ENCODE measurements around the gene ZBED3. TPM values are rescaled to one million over a fixed set of nuclear protein-coding genes. Genes with fewer than 3 reads are reported as not detected.

ZBED3 gene
- total RNA-seq, 1 experiment from 2014 or later, result 7.8 TPM

GRCh38 chr5:77103457-77103856 is 16.4 kb upstream of the ZBED3 start:
- H2BK20ac ChIP-seq (ENCODE audit: low read depth, low read length, poor library complexity, severe bottlenecking), result no peak overlapping the region
- H3K23ac ChIP-seq (ENCODE audit: insufficient read length, low read depth, low read length), result no peak overlapping the region
- H3K4ac ChIP-seq (ENCODE audit: low read depth, low read length), result no peak overlapping the region
- H3K27ac Mint-ChIP-seq, result no peak overlapping the region
- H2BK5ac ChIP-seq (ENCODE audit: insufficient read length, low read length), result no peak overlapping the region
- H4K20me1 ChIP-seq (ENCODE audit: control insufficient read depth, insufficient read depth, insufficient read length), result no peaks in the 10 kb centered on the region
- no peaks in the 10 kb centered on the region for H3K4me1 Mint-ChIP-seq
- H2BK12ac ChIP-seq (ENCODE audit: insufficient read length, low read depth, low read length), result no peak overlapping the region
- no peak for TF ChIP-seq CTCF (conservative IDR thresholded peaks at IDR 0.05)
- no peak overlapping the region for H2AK5ac ChIP-seq (ENCODE audit: insufficient read length, low read length)
- no peak overlapping the region for H3T11ph ChIP-seq (ENCODE audit: low read length)
- H3K27ac ChIP-seq (ENCODE audit: insufficient read length, low read depth, low read length), result no peak overlapping the region
- H4K5ac ChIP-seq (ENCODE audit: insufficient read length, low read depth, low read length), result no peak overlapping the region
- no peak overlapping the region for H3K4me2 ChIP-seq (ENCODE audit: insufficient read depth, insufficient read length, low read length)
- H3K9me3 Mint-ChIP-seq, result peaks cover 0 to 3% of the 10 kb centered on the region in 2 experiments; a peak in 2 of 5 replicates
- H3K79me1 ChIP-seq (ENCODE audit: insufficient read depth, low read depth, low read length, poor library complexity, severe bottlenecking), result no peaks in the 10 kb centered on the region
- no peak overlapping the region for H3K4me3 Mint-ChIP-seq
- no peak for DNase-seq
- no peak overlapping the region for H2BK120ac ChIP-seq (ENCODE audit: low read depth, low read length, poor library complexity, severe bottlenecking)
- no peak overlapping the region for H2AFZ ChIP-seq (ENCODE audit: low read length)
- no peaks in the 10 kb centered on the region for H3K23me2 ChIP-seq (ENCODE audit: insufficient read length, low read depth, low read length, poor library complexity, severe bottlenecking)
- no peak overlapping the region for H3K56ac ChIP-seq (ENCODE audit: insufficient read length, low read depth, low read length)
- no peaks in the 10 kb centered on the region for H3K9me3 ChIP-seq (ENCODE audit: control insufficient read depth, low read depth, low read length)
- H3K9ac ChIP-seq (ENCODE audit: extremely low read depth, insufficient read length, low read length), result no peak overlapping the region
- H3K36me3 Mint-ChIP-seq (ENCODE audit: insufficient read depth in 1 of 3, low read depth in 3 of 3), result peaks cover 7 to 14% (median 14%) of the 10 kb centered on the region in 3 experiments; a peak in 5 of 7 replicates
- no peak overlapping the region for H3K18ac ChIP-seq (ENCODE audit: insufficient read length, low read depth, low read length)
- no CpG with 5 or more reads among the region's 1 CpG for WGBS (ENCODE audit: extremely low coverage, insufficient read length, low lambda C conversion rate)
- H3K27me3 Mint-ChIP-seq (ENCODE audit: low read depth), result no peaks in the 10 kb centered on the region
- no peaks in the 10 kb centered on the region for H3K27me3 ChIP-seq (ENCODE audit: insufficient read depth, low read length)
- no peak overlapping the region for H4K91ac ChIP-seq (ENCODE audit: insufficient read length, low read depth, low read length)
- no peaks in the 10 kb centered on the region for H3K4me1 ChIP-seq (ENCODE audit: insufficient read depth, low read length)
- no peak overlapping the region for H2BK15ac ChIP-seq (ENCODE audit: low read depth, low read length)
- no peak overlapping the region for H3K14ac ChIP-seq (ENCODE audit: insufficient read depth, low read length)
- no peak overlapping the region for H4K8ac ChIP-seq (replicated peaks; ENCODE audit: insufficient read length, low read depth, low read length)
- 0 out of 2 replicates have a peak, but pooled peaks cover 2% of the 10 kb centered on the region for H3K79me2 ChIP-seq (ENCODE audit: insufficient read depth, low read length)
